GM12873 (cell line): ENCODE measurements around the gene CHMP4A.

Source experiments
- CTCF ChIP-seq: IDR thresholded peaks from 2 replicates; pipeline ENCODE4 v1.5.1; 2012; ENCODE audit warnings: low read depth, mild to moderate bottlenecking, moderate library complexity, low read length, control low read depth; ENCODE audit not compliant: insufficient read depth; ENCODE audit errors: missing control alignments

Gene CHMP4A

GRCh38 chr14:24179961-24180796 lies 33.1 kb downstream of the CHMP4A start:
- no peak for TF ChIP-seq CTCF

DNA sequence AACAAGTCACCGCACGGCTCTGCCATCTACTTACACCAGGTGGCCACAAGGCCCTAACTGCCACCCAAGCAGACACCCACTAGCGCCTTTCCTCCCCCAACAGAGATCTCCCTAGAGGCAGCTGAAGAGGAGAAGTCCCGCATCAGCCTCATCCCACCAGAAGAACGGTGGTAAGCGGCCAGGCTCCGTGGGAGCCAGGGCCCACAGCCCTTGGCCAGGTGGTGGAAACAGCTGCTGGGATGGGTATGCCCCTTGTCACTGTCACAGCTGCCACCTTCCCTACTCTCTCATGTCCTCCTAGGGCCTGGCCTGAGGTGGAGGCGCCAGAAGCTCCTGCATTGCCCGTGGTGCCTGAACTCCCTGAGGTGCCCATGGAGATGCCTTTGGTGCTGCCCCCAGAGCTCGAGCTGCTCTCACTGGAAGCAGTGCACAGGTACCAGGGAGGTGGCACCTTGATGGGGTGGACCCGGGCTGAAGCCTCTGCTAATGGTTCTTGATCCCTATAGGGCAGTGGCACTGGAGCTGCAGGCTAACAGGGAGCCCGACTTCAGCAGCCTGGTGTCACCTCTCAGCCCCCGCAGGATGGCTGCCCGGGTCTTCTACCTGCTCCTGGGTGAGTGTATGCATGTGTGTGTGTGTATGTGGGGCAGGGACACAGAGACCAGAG lies 33.9 kb downstream of the CHMP4A start:
- no peak for TF ChIP-seq CTCF

- TF ChIP-seq CTCF, result no peak
These were observed 34.7 kb downstream of the CHMP4A start for GRCh38 chr14:24178399-24179178.

- TF ChIP-seq CTCF, result no peak
These were observed 35.4 kb downstream of the CHMP4A start for GRCh38 chr14:24177891-24178290.

DNA sequence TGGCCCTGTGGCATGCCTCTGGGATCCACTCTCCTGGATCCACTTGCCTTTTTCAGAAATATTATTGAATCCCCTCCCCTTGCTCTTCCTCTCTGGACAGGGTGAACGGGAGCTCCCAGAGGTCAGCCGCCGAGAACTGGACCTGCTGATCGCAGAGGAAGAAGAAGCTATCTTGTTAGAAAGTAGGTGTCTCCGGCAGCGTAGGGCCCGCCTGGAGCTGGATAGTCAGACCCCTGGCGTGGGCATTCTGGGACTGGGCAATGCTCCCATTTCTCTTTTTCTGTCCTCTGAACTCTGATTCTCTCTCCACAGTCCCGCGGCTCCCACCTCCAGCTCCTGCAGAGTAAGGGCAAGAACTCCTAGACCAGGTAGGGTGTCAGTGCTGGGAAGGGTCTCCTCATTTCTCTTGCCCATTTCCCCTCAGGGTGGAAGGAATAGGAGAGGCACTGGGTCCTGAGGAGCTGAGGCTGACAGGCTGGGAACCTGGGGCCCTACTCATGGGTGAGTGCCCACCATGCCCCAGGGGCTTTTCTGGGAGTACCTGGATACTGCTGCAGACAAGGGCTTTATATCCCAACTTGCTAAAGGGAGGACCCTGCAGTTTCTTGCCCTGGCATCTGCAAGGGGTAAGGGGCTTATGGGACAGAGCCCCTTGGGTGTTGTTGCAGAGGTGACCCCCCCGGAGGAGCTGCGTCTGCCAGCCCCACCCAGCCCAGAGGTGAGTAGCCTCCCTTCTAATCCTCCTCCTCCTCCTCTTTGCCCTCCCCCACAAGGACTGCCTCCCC lies 36.1 kb downstream of the CHMP4A start:
- TF ChIP-seq CTCF, result no peak

- TF ChIP-seq CTCF, result no peak
These were observed 36.7 kb downstream of the CHMP4A start for GRCh38 chr14:24176599-24176998.

DNA sequence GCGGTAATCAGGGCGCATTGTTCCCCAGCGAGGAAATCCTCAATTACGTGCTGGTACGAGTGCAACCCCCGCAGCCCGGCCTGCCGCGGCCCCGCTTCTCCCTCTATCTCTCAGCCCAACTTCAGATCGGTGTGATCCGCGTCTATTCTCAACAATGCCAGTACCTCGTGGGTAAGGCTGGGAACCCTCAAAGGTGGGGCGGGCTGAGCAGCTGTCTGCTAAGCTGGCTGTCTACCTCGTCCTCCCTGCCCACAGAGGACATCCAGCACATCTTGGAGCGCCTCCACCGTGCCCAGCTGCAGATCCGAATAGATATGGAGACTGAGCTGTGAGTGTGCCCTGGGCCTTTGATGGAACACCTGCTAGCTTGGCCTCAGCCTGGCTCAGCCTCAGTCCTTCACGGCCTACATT lies 40.4 kb downstream of the CHMP4A start:
- TF ChIP-seq CTCF, result no peak
